SU-DHL-6 (cell line): ENCODE data around the gene CHST10.

Source experiments
- H2AFZ ChIP-seq: fragments of 200-600 bp; sonication (generic); 2 replicates; pipeline ENCODE4 v1.6.1; 2014; ENCODE audit warnings: low read depth, mild to moderate bottlenecking, moderate library complexity, mixed read lengths, antibody characterized with exemption, low read length; ENCODE audit not compliant: severe bottlenecking
- H3F3A ChIP-seq: fragments of 200-600 bp; shearing (Covaris generic); 2 replicates; pipeline ENCODE4 v1.6.0; 2016; ENCODE audit warnings: antibody characterized with exemption, mild to moderate bottlenecking; ENCODE audit not compliant: insufficient read depth
- H3K27ac ChIP-seq: fragments of 200-600 bp; sonication (generic); 2 replicates; pipeline ENCODE4 v1.5.1; 2016; ENCODE audit warnings: low read depth, mild to moderate bottlenecking, low read length, moderate library complexity, mixed read lengths
- H3K27me3 ChIP-seq: fragments of 200-600 bp; sonication (generic), shearing (Covaris generic); 2 replicates; pipeline ENCODE4 v1.6.0; 2014; ENCODE audit warnings: mild to moderate bottlenecking, low read length
- H3K36me3 ChIP-seq: fragments of 200-600 bp; sonication (generic); 2 replicates; pipeline ENCODE4 v1.6.1; 2014; ENCODE audit warnings: mild to moderate bottlenecking, low read length, mixed read lengths
- H3K4me2 ChIP-seq: fragments of 300-600, 200-600 bp; shearing (Covaris generic), sonication (generic); 2 replicates; pipeline ENCODE4 v1.6.0; 2014; ENCODE audit warnings: low read length, low read depth, mild to moderate bottlenecking; ENCODE audit not compliant: poor library complexity, severe bottlenecking
- H3K4me3 ChIP-seq: fragments of 200-600 bp; sonication (generic); 2 replicates; pipeline ENCODE4 v1.5.1; 2014; ENCODE audit warnings: antibody characterized with exemption, low read length, mild to moderate bottlenecking, mixed read lengths; ENCODE audit not compliant: insufficient read depth, poor library complexity, severe bottlenecking
- H3K79me2 ChIP-seq: fragments of 200-600 bp; sonication (generic); 2 replicates; pipeline ENCODE4 v1.6.1; 2014; ENCODE audit warnings: mild to moderate bottlenecking, low read length, moderate library complexity; ENCODE audit not compliant: insufficient read depth
- H3K9ac ChIP-seq: fragments of 200-600 bp; sonication (generic); 2 replicates; pipeline ENCODE4 v1.7.0; 2014; ENCODE audit warnings: mild to moderate bottlenecking, low read length
- H3K9me2 ChIP-seq: fragments of 200-600 bp; sonication (generic); replicated peaks from 2 replicates; pipeline ENCODE4 v1.6.1; 2014; ENCODE audit warnings: low read length; ENCODE audit not compliant: insufficient read depth
- H3K9me3 ChIP-seq: fragments of 200-600 bp; sonication (generic); 2 replicates; pipeline ENCODE4 v1.6.1; 2014; ENCODE audit warnings: low read length, mixed read lengths; ENCODE audit not compliant: insufficient read depth
- H4K20me1 ChIP-seq: fragments of 200-600 bp; sonication (generic); 2 replicates; pipeline ENCODE4 v1.6.1; 2014; ENCODE audit warnings: low read depth, mild to moderate bottlenecking, antibody characterized with exemption, low read length, moderate library complexity, mixed read lengths
- EZH2phosphoT487 ChIP-seq: fragments of 200-600 bp; sonication (generic), shearing (Covaris generic); conservative IDR thresholded peaks from 2 replicates; pipeline ENCODE4 v1.6.1; 2018; ENCODE audit warnings: mild to moderate bottlenecking, antibody characterized with exemption, low read length, moderate library complexity, mixed read lengths
- TF ChIP-seq, protein P1 (sequence below): fragments of 200-600 bp; sonication (generic); IDR thresholded peaks from one replicate; pipeline ENCODE4 v1.5.1; 2017; ENCODE audit warnings: antibody characterized with exemption, mild to moderate bottlenecking, low read length, moderate library complexity; ENCODE audit not compliant: insufficient read depth, poor library complexity, severe bottlenecking

Gene CHST10

DNA sequence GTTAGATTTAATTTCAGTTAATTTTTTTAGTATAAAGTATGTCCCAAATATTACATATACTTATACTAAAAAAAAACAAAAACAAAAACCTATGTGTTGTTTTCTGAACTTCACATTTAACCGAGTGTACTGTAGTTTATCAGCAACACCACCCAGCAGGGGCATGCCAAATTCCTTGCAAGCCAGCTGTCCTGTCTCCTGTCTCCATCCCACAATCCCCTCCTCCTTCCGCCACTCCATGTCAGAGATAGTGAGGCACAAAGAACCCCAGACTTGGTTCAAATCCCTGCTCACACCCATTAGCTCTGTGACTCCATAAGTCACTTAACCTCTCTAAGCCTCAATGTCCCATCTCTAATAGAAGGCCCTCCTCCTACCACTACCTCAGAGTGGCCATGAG, 9.4 kb downstream of the CHST10 start:
- no peaks in the 10 kb centered on the region for H4K20me1 ChIP-seq
- peaks cover 16% of the 10 kb centered on the region; the same call in 1 of the 2 replicates for H3K79me2 ChIP-seq
- TF ChIP-seq EZH2phosphoT487, result no peak
- TF ChIP-seq, protein P1, sequence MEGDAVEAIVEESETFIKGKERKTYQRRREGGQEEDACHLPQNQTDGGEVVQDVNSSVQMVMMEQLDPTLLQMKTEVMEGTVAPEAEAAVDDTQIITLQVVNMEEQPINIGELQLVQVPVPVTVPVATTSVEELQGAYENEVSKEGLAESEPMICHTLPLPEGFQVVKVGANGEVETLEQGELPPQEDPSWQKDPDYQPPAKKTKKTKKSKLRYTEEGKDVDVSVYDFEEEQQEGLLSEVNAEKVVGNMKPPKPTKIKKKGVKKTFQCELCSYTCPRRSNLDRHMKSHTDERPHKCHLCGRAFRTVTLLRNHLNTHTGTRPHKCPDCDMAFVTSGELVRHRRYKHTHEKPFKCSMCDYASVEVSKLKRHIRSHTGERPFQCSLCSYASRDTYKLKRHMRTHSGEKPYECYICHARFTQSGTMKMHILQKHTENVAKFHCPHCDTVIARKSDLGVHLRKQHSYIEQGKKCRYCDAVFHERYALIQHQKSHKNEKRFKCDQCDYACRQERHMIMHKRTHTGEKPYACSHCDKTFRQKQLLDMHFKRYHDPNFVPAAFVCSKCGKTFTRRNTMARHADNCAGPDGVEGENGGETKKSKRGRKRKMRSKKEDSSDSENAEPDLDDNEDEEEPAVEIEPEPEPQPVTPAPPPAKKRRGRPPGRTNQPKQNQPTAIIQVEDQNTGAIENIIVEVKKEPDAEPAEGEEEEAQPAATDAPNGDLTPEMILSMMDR, result no peak
- H2AFZ ChIP-seq, result no peak overlapping the region
- no peak overlapping the region for H3K4me3 ChIP-seq
- H3K9me2 ChIP-seq, result no peaks in the 10 kb centered on the region
- H3K4me2 ChIP-seq, result no peak overlapping the region
- no peak overlapping the region for H3K9ac ChIP-seq
- H3K27ac ChIP-seq, result no peak overlapping the region
- no peaks in the 10 kb centered on the region for H3K36me3 ChIP-seq
- H3K9me3 ChIP-seq, result no peaks in the 10 kb centered on the region
- no peaks in the 10 kb centered on the region for H3K27me3 ChIP-seq
- H3F3A ChIP-seq, result no peaks in the 10 kb centered on the region

DNA sequence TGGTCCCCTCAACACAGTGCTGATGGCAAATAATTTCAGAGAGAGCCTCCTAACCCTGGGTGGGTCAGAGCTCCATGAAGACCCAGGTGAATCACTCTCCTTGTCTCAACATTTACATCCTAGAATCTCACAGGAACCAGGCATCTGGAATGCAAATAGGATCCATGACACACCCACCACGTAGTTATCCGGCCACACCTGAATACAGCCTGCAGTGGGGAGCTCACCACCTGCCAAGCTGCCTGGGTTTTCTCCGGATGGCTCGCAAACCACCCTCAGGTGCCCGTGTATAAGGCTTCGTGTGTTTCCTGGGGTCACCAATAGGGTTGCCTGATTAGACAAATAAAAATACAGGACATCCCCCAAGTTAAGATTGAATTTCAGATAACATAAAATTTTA, 9.9 kb downstream of the CHST10 start:
- Histone ChIP-seq H3F3A (no peaks in the 10 kb centered on the region), H3K9me2 (no peaks in the 10 kb centered on the region), H3K4me2 (no peak overlapping the region), H3K27ac (no peak overlapping the region), H3K4me3 (no peak overlapping the region), H2AFZ (no peak overlapping the region), H3K27me3 (no peaks in the 10 kb centered on the region), H3K9me3 (no peaks in the 10 kb centered on the region), H3K36me3 (no peaks in the 10 kb centered on the region), H4K20me1 (no peaks in the 10 kb centered on the region), H3K9ac (no peak overlapping the region), H3K79me2 (peaks cover 16% of the 10 kb centered on the region; the same call in 1 of the 2 replicates)
- TF ChIP-seq, protein P1, result no peak
- TF ChIP-seq EZH2phosphoT487, result no peak

DNA sequence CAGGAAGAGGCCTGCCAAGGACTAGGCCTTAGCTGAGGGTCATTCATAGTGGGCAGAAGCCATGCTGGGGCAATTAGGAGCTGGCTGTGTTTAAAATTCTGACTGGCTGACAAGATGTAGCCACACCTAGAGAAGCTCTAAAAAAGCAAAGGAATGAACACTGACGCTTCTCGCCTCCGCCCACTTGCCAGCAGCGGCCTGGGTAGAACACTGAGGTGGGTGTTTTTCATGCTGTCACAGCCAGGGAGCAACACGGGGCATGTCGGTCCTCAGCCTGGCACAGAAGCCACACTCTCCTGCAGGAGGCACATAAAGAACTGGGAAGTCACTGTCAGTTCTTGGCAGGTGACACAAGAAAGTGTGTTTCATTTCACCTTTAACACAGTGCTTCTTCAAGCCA, 10.4 kb downstream of the CHST10 start:
- H2AFZ ChIP-seq, result no peak overlapping the region
- 0 out of 2 replicates have a peak, but pooled peaks cover 3% of the 10 kb centered on the region for H3K36me3 ChIP-seq

More for the DNA sequence above, 10.4 kb downstream of the CHST10 start:
- H3F3A ChIP-seq, result no peaks in the 10 kb centered on the region
- H3K9ac ChIP-seq, result no peak overlapping the region
- H3K9me2 ChIP-seq, result no peaks in the 10 kb centered on the region
- H3K27me3 ChIP-seq, result no peaks in the 10 kb centered on the region
- no peaks in the 10 kb centered on the region for H3K9me3 ChIP-seq
- H3K4me3 ChIP-seq, result no peak overlapping the region
- no peaks in the 10 kb centered on the region for H4K20me1 ChIP-seq
- no peak overlapping the region for H3K4me2 ChIP-seq
- no peak for TF ChIP-seq EZH2phosphoT487
- TF ChIP-seq, protein P1, result no peak
- peaks cover 16% of the 10 kb centered on the region; the same call in 1 of the 2 replicates for H3K79me2 ChIP-seq
- no peak overlapping the region for H3K27ac ChIP-seq
